D721Med (cell line): ENCODE measurements around the gene RHOJ.

Source experiments
- DNase-seq: peaks from one replicate; pipeline ENCODE4 v3.0.0; 2011; ENCODE audit warnings: low spot score; ENCODE audit not compliant: insufficient read length
- FAIRE-seq: peaks from 2 replicates; lab custom pipeline; 2011; peaks lifted over from hg19 to GRCh38; lab: Jason Lieb, UNC
- CTCF ChIP-seq: IDR thresholded peaks from 2 replicates; pipeline ENCODE4 v1.5.1; 2012; ENCODE audit warnings: mild to moderate bottlenecking, control low read depth; ENCODE audit not compliant: insufficient read depth; ENCODE audit errors: missing control alignments

RHOJ gene

GRCh38 chr14:63257299-63257698 is 53.1 kb downstream of the RHOJ start:
- no peak for TF ChIP-seq CTCF
- DNase-seq: no peak
- FAIRE-seq: no peak

GRCh38 chr14:63262446-63262845 is 58.2 kb downstream of the RHOJ start:
- DNase-seq: no peak
- TF ChIP-seq CTCF: no peak
- no peak for FAIRE-seq

DNA sequence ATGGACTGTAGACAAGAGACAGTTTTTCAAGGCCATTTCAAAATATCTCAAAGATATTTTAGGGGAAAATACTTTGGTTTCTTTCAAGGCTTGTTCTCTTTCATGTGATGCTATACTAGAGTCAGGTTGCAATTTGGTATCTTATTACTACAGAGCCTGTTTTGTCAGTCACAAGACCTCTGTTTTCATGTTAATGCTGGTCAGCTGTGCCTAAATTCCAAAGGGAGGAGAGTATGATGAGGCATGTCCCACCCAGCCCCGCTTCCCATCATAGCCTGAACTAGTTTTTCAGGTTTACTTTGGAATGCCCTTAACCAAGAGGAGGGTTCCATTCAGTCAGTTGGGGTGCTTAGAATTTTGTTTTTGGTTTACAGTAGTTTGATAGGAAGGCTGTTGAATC is 61.9 kb downstream of the RHOJ start:
- no peak for FAIRE-seq
- no peak for DNase-seq
- no peak for TF ChIP-seq CTCF

DNA sequence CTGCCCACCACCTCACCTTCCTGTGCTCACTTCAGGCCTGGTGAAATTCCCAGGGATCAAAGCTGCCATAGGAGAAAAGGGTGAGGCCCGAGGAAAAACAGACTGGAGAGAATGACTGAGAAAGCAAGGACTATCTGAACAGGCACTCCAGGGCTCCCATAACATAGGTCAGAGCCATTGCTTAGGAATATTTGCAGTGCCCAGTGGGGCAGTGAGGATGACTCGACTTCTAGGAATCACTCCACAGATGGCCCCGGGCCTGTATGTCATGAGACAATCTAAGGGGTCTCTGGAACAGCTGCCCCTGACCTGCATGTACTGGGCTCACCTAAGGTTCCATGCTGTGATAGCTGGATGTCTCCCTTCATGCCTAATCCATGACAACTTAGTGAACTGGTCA is 62.9 kb downstream of the RHOJ start:
- DNase-seq (no peak), FAIRE-seq (no peak)
- TF ChIP-seq CTCF: no peak

DNA sequence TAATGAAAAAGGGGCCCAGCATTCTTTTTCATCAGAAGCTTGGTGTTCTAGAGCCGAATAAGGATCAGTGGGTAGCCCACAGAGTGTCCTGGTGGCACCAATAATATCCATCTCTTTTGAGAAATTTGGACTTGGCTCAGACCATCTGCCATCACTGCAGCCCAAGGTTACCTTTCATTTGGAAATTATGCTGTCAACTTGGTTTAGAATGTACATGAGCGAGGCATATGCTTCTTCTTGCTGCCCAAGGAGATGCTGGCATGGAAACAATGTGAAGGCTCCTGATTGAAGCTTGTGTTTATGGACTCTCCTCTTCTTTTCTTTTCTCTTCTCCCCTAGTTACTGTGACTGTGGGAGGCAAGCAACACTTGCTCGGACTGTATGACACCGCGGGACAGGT is 64.5 kb downstream of the RHOJ start:
- TF ChIP-seq CTCF: no peak
- no peak for DNase-seq
- FAIRE-seq: no peak

- no peak for FAIRE-seq
- TF ChIP-seq CTCF: no peak
- no peak for DNase-seq
These were observed 65.5 kb downstream of the RHOJ start for GRCh38 chr14:63269561-63270225.

DNA sequence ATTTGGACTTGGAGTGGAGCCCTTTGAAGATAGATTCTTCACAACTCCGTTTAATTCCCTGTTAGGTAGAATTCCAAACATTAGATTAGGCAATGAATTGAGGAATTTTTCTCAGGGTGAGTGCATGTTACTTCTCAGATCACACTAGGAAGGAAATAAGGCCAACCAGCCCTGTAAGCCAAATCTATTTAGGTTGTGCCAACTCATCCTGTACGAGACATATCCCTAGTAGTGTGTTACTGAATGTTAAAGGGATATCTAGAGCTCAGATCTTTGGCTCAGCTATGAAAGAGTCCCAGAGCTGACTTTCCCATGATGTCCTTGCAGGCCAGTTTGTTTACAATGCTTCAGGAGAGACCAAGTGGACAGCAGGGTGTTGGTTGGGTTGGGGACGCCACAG is 68.9 kb downstream of the RHOJ start:
- DNase-seq: no peak
- no peak for FAIRE-seq
- TF ChIP-seq CTCF: no peak
